A172 (cell line): ENCODE measurements around the gene AMZ2. TPM values are rescaled to one million over a fixed set of nuclear protein-coding genes. Genes with fewer than 3 reads are reported as not detected.
"Not testable (repeated sequence)": the region's sequence is repeated elsewhere in the genome, so short reads cannot be mapped to it uniquely, and the experiment has no call there.

Experiments
- DNase-seq: peaks from one replicate; pipeline ENCODE4 v3.0.0-alpha.2; 2015; ENCODE audit warnings: low spot score
- total RNA-seq: library from RNA; depleted of rRNA; stranded (reverse); fragments of >200 nt; shearing (Covaris generic); gene quantifications from 2 replicates; pipeline ENCODE4 v1.2.3, GENCODE V29; 2014; rRNA removed

The AMZ2 gene, protein sequence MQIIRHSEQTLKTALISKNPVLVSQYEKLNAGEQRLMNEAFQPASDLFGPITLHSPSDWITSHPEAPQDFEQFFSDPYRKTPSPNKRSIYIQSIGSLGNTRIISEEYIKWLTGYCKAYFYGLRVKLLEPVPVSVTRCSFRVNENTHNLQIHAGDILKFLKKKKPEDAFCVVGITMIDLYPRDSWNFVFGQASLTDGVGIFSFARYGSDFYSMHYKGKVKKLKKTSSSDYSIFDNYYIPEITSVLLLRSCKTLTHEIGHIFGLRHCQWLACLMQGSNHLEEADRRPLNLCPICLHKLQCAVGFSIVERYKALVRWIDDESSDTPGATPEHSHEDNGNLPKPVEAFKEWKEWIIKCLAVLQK
- 165 and 202 TPM in 2 replicates for total RNA-seq

DNA sequence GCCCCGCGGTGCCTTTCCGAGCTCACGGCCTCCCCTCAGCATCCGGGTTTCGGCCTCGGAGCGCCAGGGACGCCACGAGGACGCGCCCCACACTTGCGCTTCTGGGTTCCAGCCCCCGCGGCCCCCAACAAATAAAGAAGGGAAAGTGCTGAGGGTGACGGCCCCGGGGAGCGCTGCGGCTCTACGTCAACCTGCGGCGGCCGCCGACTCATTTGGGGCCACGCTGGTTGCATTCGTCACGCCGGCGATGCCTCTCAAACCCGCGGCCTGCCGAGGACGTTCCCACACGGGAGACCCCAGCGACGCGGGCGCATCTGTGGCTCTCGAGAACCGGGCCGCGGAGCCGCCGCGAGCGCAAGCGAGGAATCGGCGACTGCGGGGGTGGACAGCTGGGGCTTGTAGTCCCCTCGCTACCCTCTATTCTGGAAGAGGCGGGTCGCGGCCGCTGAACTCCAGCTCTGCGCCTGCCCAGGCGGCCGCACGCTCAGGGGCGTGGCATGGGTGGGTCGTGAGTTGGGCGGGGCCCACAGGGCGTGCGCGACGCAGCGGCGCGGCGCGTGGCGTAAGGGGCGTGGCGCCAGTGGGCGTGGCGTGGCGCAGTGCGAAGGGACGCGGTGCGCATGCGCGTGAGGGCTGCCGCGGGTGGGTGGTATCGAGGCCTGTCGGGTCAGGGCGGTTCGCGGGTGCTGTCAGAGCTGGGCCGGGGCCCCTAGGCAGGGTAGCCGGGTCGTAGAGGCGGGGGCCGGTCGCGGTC, at the start of gene AMZ2:
Gene AMZ2, plus strand, starts transcription at position 599 of the 754 bp plus-strand sequence. CDS start 2,145 bp downstream, outside the sequence.
- DNase-seq = peak; percentile 80

- DNase-seq = no peak
These were observed 48.7 kb upstream of the AMZ2 start for GRCh38 chr17:68198931-68199836.

- DNase-seq = no peak
These were observed 47.8 kb upstream of the AMZ2 start for GRCh38 chr17:68199837-68200688.

DNA sequence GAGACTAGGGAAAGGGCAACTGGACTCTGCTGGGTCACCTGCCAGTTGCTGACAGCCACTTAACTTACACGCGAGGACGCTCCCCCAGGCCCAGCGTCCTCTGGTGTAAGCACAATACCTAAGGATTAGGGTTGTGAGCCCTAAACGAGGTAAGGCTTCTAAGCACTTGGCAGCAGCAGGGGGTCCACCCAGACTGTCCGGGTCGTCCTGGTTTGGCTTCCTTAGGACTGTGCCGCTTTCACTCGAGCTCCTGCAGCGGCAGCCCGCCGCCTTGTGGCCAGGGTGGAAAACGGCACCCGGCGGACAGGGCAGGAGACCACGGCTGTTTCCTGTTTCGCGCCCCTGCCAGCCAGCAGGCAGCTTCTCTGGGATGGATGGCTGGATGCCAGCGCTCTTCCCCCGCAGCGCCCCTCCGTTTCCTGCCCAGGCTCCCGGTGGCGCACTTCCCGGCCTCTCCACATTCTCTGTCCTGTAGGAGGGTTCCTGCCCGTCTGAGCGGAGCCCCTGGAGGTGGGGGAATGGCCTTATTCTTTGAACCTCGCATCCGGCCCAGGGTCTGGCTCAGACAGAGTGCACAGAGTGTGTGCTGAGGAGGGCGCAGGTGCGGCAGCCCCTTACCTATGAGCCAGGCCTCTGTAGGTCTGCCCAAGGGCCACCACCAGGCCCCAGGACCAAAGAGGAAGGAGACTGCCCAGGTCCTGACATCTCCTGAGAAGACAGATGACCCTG, 47.0 kb upstream of the AMZ2 start:
- DNase-seq = peak; percentile 74

GRCh38 chr17:68201418-68201771, 46.4 kb upstream of the AMZ2 start:
- DNase-seq = not testable (repeated sequence)

GRCh38 chr17:68202321-68202720, 45.5 kb upstream of the AMZ2 start:
- DNase-seq = not testable (repeated sequence)

DNA sequence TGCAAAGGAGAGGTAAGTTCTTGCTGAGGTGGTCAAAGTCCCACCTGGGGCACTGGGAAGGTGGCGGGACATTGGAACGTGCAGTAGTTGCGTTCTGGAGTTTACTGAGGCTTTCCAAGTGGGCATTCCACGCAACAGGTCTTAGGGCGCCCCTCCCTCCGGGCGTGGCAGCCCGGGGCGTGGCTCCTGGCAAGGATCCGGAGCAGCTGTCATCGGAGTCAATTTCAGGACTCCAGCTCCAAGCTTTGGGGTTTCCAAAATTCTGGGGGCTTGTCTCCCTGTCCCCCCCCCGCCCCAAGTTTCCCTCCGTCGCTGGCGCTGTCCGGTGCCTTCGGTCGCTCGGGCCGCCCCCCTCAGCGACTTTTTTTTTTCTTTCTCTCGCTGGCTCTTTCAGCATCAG, 43.1 kb upstream of the AMZ2 start:
- DNase-seq = peak; percentile 14

GRCh38 chr17:68205251-68205807, 42.5 kb upstream of the AMZ2 start:
- peak; percentile 72 for DNase-seq

DNA sequence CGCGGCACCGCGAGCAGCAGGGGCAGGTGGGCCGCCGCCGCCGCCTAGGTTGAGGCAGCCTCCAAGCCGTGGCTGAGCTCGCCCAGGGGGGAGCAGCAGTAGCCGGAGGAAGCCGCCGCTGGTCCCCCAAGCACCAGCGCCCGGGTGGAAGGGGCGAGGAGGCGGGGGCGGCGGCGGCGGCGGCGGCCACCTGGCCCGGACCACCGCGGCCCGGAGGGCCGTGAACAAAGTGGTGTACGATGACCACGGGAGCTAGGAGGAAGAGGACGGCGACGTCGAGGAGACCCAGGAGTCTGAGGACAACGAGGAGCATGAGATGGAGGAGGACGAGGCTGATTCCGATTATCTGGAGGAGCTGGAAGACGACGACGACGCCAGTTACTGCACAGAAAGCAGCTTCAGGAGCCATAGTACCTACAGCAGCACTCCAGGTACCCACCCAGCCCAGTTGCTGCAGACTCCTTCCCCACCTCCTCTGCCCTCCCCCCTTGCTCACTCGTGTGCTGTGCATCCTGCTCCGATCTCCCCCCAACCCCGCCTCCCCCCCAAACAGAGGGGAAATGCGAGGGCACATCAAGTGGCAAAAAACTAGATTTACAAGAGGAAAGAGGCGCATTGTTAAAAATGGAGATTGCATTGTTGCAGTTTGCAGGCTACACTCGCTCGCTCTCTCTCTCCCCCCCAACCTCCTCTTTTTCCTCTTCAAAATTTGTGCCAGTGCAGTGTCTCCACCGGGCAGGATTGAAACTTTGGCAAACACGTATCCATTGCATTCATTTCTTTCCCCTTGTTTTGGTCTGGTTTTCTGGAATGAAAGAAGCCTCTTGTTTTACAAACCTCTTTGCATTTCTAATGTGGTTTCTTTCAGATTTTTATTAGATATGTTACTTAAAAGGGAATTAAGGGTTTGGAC, 41.8 kb upstream of the AMZ2 start:
- DNase-seq = no peak

DNA sequence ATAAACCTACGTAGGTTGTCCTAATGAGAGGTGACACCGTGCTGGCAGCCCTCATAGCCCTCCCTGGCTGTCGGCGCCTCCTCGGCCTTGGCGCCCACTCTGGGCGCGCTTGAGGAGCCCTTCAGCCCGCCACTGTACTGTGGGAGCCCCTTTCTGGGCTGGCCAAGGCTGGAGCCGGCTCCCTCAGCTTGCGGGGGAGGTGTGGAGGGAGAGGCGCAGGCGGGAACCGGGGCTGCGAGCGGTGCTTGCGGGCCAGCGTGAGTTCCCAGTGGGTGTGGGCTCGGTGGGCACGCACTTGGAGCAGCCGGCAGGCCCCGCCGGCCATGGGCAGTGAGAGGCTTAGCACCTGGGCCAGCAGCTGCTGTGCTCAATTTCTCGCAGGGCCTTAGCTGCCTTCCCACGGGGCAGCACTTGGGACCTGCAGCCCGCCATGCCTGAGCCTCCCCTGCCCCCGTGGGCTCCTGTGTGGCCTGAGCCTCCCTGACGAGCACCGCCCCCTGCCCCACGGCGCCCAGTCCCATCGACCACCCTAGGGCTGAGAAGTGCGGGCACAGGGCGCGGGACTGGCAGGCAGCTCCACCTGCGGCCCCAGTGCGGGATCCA, 40.1 kb upstream of the AMZ2 start:
- DNase-seq = no peak

DNA sequence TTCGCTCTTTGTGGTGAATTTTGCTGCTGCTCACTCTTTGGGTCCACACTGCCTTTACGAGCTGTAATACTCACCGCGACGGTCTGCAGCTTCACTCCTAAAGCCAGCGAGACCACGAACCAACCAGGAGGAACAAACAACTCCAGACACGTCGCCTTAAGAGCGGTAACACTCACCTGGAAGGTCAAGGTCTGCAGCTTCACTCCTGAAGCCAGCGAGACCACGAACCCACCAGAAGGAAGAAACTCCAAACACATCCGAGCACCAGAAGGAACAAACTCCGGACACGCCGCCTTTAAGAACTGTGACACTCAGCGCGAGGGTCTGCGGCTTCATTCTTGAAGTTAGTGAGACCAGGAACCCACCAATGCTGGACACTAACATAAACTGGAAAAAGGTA, 39.2 kb upstream of the AMZ2 start:
- DNase-seq = not testable (repeated sequence)

DNA sequence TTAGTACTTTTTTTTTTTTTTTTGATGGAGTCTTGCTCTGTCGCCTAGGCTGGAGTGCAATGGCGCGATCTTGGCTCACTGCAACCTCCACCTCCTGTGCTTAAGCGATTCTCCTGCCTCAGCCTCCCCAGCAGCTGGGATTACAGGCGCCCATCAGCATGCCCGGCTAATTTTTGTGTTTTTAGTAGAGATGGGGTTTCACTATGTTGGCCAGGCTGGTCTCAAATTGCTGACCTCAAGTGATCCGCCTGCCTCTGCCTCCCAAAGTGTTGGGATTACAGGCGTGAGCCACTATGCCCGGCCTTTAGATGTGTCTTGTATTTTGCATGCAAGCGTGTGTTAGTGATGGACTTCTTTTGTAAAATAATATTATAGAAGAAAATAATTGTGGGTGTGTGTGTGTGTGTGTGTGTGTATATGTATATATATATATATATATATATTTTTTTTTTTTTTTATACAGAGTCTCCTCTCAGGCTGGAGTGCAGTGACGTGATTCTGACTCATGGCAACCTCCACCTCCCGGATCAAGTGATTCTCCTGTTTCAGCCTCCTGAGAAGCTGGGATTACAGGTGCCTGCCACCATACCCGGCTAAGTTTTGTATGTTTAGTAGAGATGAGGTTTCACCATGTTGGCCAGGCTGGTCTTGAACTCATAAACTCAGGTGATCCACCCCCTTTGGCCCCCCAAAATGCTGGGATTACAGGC, 38.5 kb upstream of the AMZ2 start:
- DNase-seq = not testable (repeated sequence)

- peak; percentile 21 for DNase-seq
These were observed 37.1 kb upstream of the AMZ2 start for GRCh38 chr17:68210570-68211315.

GRCh38 chr17:68213428-68214411, 34.1 kb upstream of the AMZ2 start:
- DNase-seq = not testable (repeated sequence)

GRCh38 chr17:68215453-68215852, 32.4 kb upstream of the AMZ2 start:
- not testable (repeated sequence) for DNase-seq

DNA sequence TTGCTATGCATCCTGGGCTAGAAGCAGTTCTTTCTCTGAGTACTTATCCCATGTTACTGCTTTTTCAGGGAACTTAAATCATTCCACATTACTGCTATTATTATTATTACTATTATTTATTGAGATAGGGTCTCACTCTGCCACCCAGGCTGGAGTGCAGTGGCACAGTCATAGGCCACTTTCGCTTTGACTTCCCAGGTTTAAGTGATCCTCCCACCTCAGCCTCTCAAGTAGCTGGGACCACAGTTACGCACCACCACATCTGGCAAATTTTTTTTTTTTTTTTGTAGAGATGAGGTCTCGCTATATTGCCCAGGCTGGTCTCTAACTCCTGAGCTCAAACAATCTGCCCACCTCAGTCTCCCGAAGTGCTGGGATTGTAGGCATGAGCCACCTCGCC, 28.4 kb upstream of the AMZ2 start:
- not testable (repeated sequence) for DNase-seq
